ENCODE measurements around the gene LTF. TPM values are rescaled to one million over a fixed set of nuclear protein-coding genes. Genes with fewer than 3 reads are reported as not detected.

LTF gene
- total RNA-seq (2022) (not detected in 2 replicates), Bru-seq, nascent RNA (not detected), BruChase-seq, experiment 1, labeled RNA remaining after a 6-hour chase (not detected), BruChase-seq, experiment 2, labeled RNA remaining after a 2-hour chase (not detected)
- long read RNA-seq, result 0 reads

GRCh38 chr3:46464326-46465195, at the start of gene LTF:
Gene LTF (minus strand): TSS chr3:46464905. CDS start chr3:46464867, 38 bp downstream.
- no TSS peak for BruUV-seq (replicated peaks)
- no peak for DNase-seq
- CTCF ChIA-PET, result no interaction called here
- Mint-ChIP-seq H3K4me3 (ENCODE audit: low read depth, unreplicated experiment) (no peak within 1 kb of the TSS), H3K36me3 (ENCODE audit: insufficient read depth, unreplicated experiment) (peaks cover 3% of the 10 kb centered on the region), H3K4me1 (ENCODE audit: low read depth, unreplicated experiment) (no peaks in the 10 kb centered on the region), H3K27me3 (ENCODE audit: unreplicated experiment) (peaks cover 86% of the 10 kb centered on the region), H3K9me3 (ENCODE audit: low read depth, unreplicated experiment) (no peaks in the 10 kb centered on the region), H3K27ac (ENCODE audit: unreplicated experiment) (no peak within 1 kb of the TSS)
- TF ChIP-seq CTCF (IDR thresholded peaks at IDR 0.05; ENCODE audit: unreplicated experiment), result no peak
- intact Hi-C loops (cut with micrococcal nuclease; ENCODE audit: unreplicated experiment), result no loop called here

- H3K27me3 Mint-ChIP-seq (ENCODE audit: unreplicated experiment), result no peaks in the 10 kb centered on the region
- peaks cover 9% of the 10 kb centered on the region for H3K36me3 Mint-ChIP-seq (ENCODE audit: insufficient read depth, unreplicated experiment)
- BruUV-seq (replicated peaks), result no TSS peak
- no peak for DNase-seq
- CTCF ChIA-PET, result interaction anchor here (0.6 kb wide), 1 partner anchor 14 kb away, joined by 4 read pairs; the partner anchor contains the start of gene RTP3
- TF ChIP-seq CTCF (IDR thresholded peaks at IDR 0.05; ENCODE audit: unreplicated experiment), result no peak
- H3K27ac Mint-ChIP-seq (ENCODE audit: unreplicated experiment), result peak overlapping the region; percentile 63
- no peaks in the 10 kb centered on the region for H3K9me3 Mint-ChIP-seq (ENCODE audit: low read depth, unreplicated experiment)
- H3K4me1 Mint-ChIP-seq (ENCODE audit: low read depth, unreplicated experiment), result peaks cover 10% of the 10 kb centered on the region
- no peak overlapping the region for H3K4me3 Mint-ChIP-seq (ENCODE audit: low read depth, unreplicated experiment)
- intact Hi-C loops (cut with micrococcal nuclease; ENCODE audit: unreplicated experiment), result no loop called here
Observed at GRCh38 chr3:46512191-46512749, 47.6 kb upstream of the LTF start.

GRCh38 chr3:46509661-46510187, 45.0 kb upstream of the LTF start:
- CTCF ChIA-PET, result no interaction called here
- H3K4me1 Mint-ChIP-seq (ENCODE audit: low read depth, unreplicated experiment), result no peaks in the 10 kb centered on the region
- no peaks in the 10 kb centered on the region for H3K9me3 Mint-ChIP-seq (ENCODE audit: low read depth, unreplicated experiment)

More at GRCh38 chr3:46509661-46510187, 45.0 kb upstream of the LTF start:
- no peak overlapping the region for H3K4me3 Mint-ChIP-seq (ENCODE audit: low read depth, unreplicated experiment)
- intact Hi-C loops (cut with micrococcal nuclease; ENCODE audit: unreplicated experiment), result no loop called here
- no peaks in the 10 kb centered on the region for H3K36me3 Mint-ChIP-seq (ENCODE audit: insufficient read depth, unreplicated experiment)
- DNase-seq, result no peak
- BruUV-seq (replicated peaks), result no TSS peak
- H3K27me3 Mint-ChIP-seq (ENCODE audit: unreplicated experiment), result no peaks in the 10 kb centered on the region
- H3K27ac Mint-ChIP-seq (ENCODE audit: unreplicated experiment), result no peak overlapping the region
- no peak for TF ChIP-seq CTCF (IDR thresholded peaks at IDR 0.05; ENCODE audit: unreplicated experiment)

Measured in Calu3 (cell line).